ENCODE data around the gene DLX4. TPM values are rescaled to one million over a fixed set of nuclear protein-coding genes. Genes with fewer than 3 reads are reported as not detected.
A peak's percentile ranks its signal among the peaks of the same experiment; 100 is the strongest.

DLX4 gene
- total RNA-seq, 4 donors from 2014 or later, result not detected

DNA sequence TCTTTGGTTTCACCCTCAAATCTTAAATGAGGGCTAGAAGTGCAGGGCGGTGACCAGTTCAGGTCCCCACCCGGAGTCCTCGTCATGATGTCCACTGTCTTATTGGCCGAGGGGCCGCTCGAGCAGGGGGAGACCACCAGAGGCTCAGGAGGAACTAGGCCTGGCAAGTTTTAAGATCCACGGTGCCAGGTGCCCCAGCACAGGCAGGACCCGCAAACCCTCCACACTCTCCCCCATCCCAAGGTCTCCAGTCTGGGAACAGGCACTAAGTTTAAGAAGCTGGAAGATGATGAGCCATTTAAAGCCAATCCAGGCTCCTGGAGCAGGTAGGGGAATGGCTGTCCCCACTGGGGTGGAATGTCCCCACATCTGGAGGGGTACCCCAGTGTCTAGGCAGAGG is 21.9 kb downstream of the DLX4 start:
- H3K4me1 ChIP-seq, result peaks cover 12 to 27% (median 21%) of the 10 kb centered on the region in 4 donors
- no peaks in the 10 kb centered on the region for H3K36me3 ChIP-seq
- no peak for DNase-seq
- intact Hi-C loops (cut with DNase I; ENCODE audit: low total_unique reads), result no loop called here
- H3K9me3 ChIP-seq, result no peaks in the 10 kb centered on the region
- H3K27me3 ChIP-seq, result peaks cover 94% of the 10 kb centered on the region
- no peak overlapping the region for H3K27ac ChIP-seq
- in situ Hi-C loops (cut with MboI; ENCODE audit: low pct_ligation_motif_present in 1 of 4, low pct_unique_long_range_greater_than_20kb in 1 of 4, low sequenced_read_pairs in 3 of 4), result loop anchor here in 2 of 4 donors (10.0 to 25.0 kb wide), 2 partner anchors 126 to 429 kb away; no protein-coding TSS in a partner anchor
- WGBS, 2 donors (ENCODE audit: low coverage in 1 of 2), result 75% methylated on average over 8 of the region's 8 CpGs; no CpG with 5 or more reads in 1 of the 2 donors
- H3K4me3 ChIP-seq, result no peak overlapping the region
- TF ChIP-seq POLR2A (IDR thresholded peaks at IDR 0.05) (no peak), CTCF (IDR thresholded peaks at IDR 0.05) (no peak)

DNA sequence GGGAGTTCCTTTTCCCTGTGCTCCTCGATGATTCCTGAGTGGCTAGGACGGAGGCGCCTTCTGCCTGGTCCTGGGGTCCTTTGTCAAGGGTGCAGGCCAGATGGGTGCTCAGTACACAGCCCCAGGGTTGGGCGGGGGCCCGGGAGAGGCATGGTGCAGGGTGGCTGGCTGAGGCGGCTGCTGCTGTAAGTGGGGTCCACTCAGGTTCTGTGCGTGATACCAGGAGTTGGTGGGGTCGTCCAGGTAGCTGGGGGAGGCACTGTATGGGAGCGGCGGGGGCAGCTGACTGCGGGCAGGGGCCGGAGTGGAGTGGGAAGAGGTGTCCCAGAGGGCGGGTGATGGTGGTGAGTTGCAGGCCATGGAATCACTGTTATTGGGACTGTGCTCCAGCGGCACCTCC is 22.4 kb downstream of the DLX4 start:
- in situ Hi-C loops (cut with MboI; ENCODE audit: low pct_ligation_motif_present in 1 of 4, low pct_unique_long_range_greater_than_20kb in 1 of 4, low sequenced_read_pairs in 3 of 4), result loop anchor here in 2 of 4 donors (10.0 to 25.0 kb wide), 2 partner anchors 127 to 429 kb away; no protein-coding TSS in a partner anchor
- DNase-seq, result no peak
- Histone ChIP-seq H3K4me1 (peaks cover 12 to 28% (median 22%) of the 10 kb centered on the region in 4 donors), H3K9me3 (no peaks in the 10 kb centered on the region), H3K4me3 (no peak overlapping the region), H3K27me3 (peaks cover 94% of the 10 kb centered on the region), H3K27ac (no peak overlapping the region), H3K36me3 (no peaks in the 10 kb centered on the region)
- 87 to 100% methylated on average over 1 to 14 of the region's 14 CpGs for WGBS, 2 donors (ENCODE audit: low coverage in 1 of 2)
- TF ChIP-seq POLR2AphosphoS5 (IDR thresholded peaks at IDR 0.05), result no peak
- no peak for TF ChIP-seq CTCF (IDR thresholded peaks at IDR 0.05)
- no peak for TF ChIP-seq POLR2A (IDR thresholded peaks at IDR 0.05)
- TF ChIP-seq EP300 (IDR thresholded peaks at IDR 0.05; ENCODE audit: low read depth), result no peak
- intact Hi-C loops (cut with DNase I; ENCODE audit: low total_unique reads), result no loop called here

- WGBS, 2 donors (ENCODE audit: low coverage in 1 of 2), result 79 to 86% methylated on average over 3 to 13 of the region's 13 CpGs
- H3K4me1 ChIP-seq, result peaks cover 18 to 36% (median 29%) of the 10 kb centered on the region in 4 donors
- peaks cover 94% of the 10 kb centered on the region for H3K27me3 ChIP-seq
- no peak overlapping the region for H3K4me3 ChIP-seq
- no peaks in the 10 kb centered on the region for H3K9me3 ChIP-seq
- intact Hi-C loops (cut with DNase I; ENCODE audit: low total_unique reads) (no loop called here), in situ Hi-C loops (cut with MboI; ENCODE audit: low pct_ligation_motif_present in 1 of 4, low pct_unique_long_range_greater_than_20kb in 1 of 4, low sequenced_read_pairs in 3 of 4) (loop anchor here in 2 of 4 donors (10.0 to 25.0 kb wide), 2 partner anchors 128 to 430 kb away; no protein-coding TSS in a partner anchor)
- DNase-seq, result no peak
- TF ChIP-seq CTCF (IDR thresholded peaks at IDR 0.05), result no peak
- no peak for TF ChIP-seq POLR2A (IDR thresholded peaks at IDR 0.05)
- no peak for TF ChIP-seq POLR2AphosphoS5 (IDR thresholded peaks at IDR 0.05)
- TF ChIP-seq EP300 (IDR thresholded peaks at IDR 0.05; ENCODE audit: low read depth), result no peak
- H3K36me3 ChIP-seq, result no peaks in the 10 kb centered on the region
- no peak overlapping the region for H3K27ac ChIP-seq
These were observed 23.4 kb downstream of the DLX4 start for GRCh38 chr17:49992191-49992932.

GRCh38 chr17:49992933-49993422 is 24.0 kb downstream of the DLX4 start:
- H3K9me3 ChIP-seq, result no peaks in the 10 kb centered on the region
- TF ChIP-seq CTCF (IDR thresholded peaks at IDR 0.05) (no peak), EP300 (IDR thresholded peaks at IDR 0.05; ENCODE audit: low read depth) (no peak), POLR2A (IDR thresholded peaks at IDR 0.05) (no peak), POLR2AphosphoS5 (IDR thresholded peaks at IDR 0.05) (no peak)
- no peaks in the 10 kb centered on the region for H3K36me3 ChIP-seq
- intact Hi-C loops (cut with DNase I; ENCODE audit: low total_unique reads) (no loop called here), in situ Hi-C loops (cut with MboI; ENCODE audit: low pct_ligation_motif_present in 1 of 4, low pct_unique_long_range_greater_than_20kb in 1 of 4, low sequenced_read_pairs in 3 of 4) (loop anchor here in 2 of 4 donors (10.0 to 25.0 kb wide), 2 partner anchors 128 to 431 kb away; no protein-coding TSS in a partner anchor)
- peaks cover 18 to 32% (median 29%) of the 10 kb centered on the region in 4 donors for H3K4me1 ChIP-seq
- DNase-seq, result no peak
- H3K27me3 ChIP-seq, result peaks cover 94% of the 10 kb centered on the region
- H3K4me3 ChIP-seq, result peak overlapping the region in 3 of 4 donors; percentile 26 to 58 (median 39)
- no peak overlapping the region for H3K27ac ChIP-seq
- WGBS, 2 donors (ENCODE audit: low coverage in 1 of 2), result 22 to 56% methylated on average over 3 to 23 of the region's 23 CpGs

All from transverse colon (tissue), 4 donors.